Large intestine (tissue), 3 donors: ENCODE data around the gene TULP4. TPM values are rescaled to one million over a fixed set of nuclear protein-coding genes. Genes with fewer than 3 reads are reported as not detected.
A peak's percentile ranks its signal among the peaks of the same experiment; 100 is the strongest.
"Not testable (repeated sequence)": the region's sequence is repeated elsewhere in the genome, so short reads cannot be mapped to it uniquely, and the experiment has no call there.

Experiments
- DNase-seq, 2 donors: peaks; one replicate each; pipeline versions ENCODE4 v3.0.0 to v3.0.0-alpha.2; 2013
- H3K27ac ChIP-seq: one replicate; pipeline ENCODE4 v1.5.1; 2013; ENCODE audit warnings: low read length
- H3K27me3 ChIP-seq: 2 replicates; pipeline ENCODE4 v1.6.1; 2013; ENCODE audit warnings: low read length; ENCODE audit not compliant: control insufficient read depth, insufficient read depth
- H3K36me3 ChIP-seq: 2 replicates; pipeline ENCODE4 v1.6.1; 2013; ENCODE audit warnings: low read length; ENCODE audit not compliant: control insufficient read depth, insufficient read depth
- H3K4me1 ChIP-seq: one replicate; pipeline ENCODE4 v1.6.1; 2013; ENCODE audit warnings: low read length; ENCODE audit not compliant: control insufficient read depth, insufficient read depth
- H3K4me3 ChIP-seq: one replicate; pipeline ENCODE4 v1.5.1; 2013; ENCODE audit warnings: low read length
- H3K9me3 ChIP-seq: one replicate; pipeline ENCODE4 v1.6.1; 2013; ENCODE audit warnings: mild to moderate bottlenecking, low read depth, low read length, moderate library complexity; ENCODE audit not compliant: control insufficient read depth
- WGBS: methylation state at CpG from one replicate; pipeline ENCODE4 v1.1.5; 2013; ENCODE audit warnings: low lambda C conversion rate; ENCODE audit not compliant: insufficient coverage; 5-methylcytosine and 5-hydroxymethylcytosine counted together
- polyA plus RNA-seq: library from polyadenylated mRNA; unstranded; fragments of 120-200 nt; gene quantifications from one replicate; pipeline ENCODE4 v1.2.1, GENCODE V29; 2013

Gene TULP4
- polyA plus RNA-seq, 1 donor: 25.8 TPM

GRCh38 chr6:158324136-158324535 is 11.9 kb downstream of the TULP4 start:
- Histone ChIP-seq H3K4me3 (no peak overlapping the region), H3K27me3 (no peaks in the 10 kb centered on the region), H3K9me3 (no peaks in the 10 kb centered on the region), H3K27ac (peak overlapping the region; percentile 79), H3K4me1 (peaks cover 35% of the 10 kb centered on the region), H3K36me3 (peaks cover 3% of the 10 kb centered on the region)
- no peak for DNase-seq
- WGBS: no CpG with 5 or more reads among the region's 5 CpGs

- H3K36me3 ChIP-seq: no peaks in the 10 kb centered on the region
- 100% methylated on average over 1 of the region's 1 CpG for whole genome bisulfite sequencing
- no peak overlapping the region for H3K4me3 ChIP-seq
- H3K9me3 ChIP-seq: no peaks in the 10 kb centered on the region
- no peaks in the 10 kb centered on the region for H3K27me3 ChIP-seq
- no peak for DNase-seq
- peaks cover 24% of the 10 kb centered on the region for H3K4me1 ChIP-seq
- H3K27ac ChIP-seq: no peak overlapping the region
Measured at GRCh38 chr6:158327211-158327610, 14.9 kb downstream of the TULP4 start.

GRCh38 chr6:158328952-158329351 is 16.7 kb downstream of the TULP4 start:
- H3K4me1 ChIP-seq: peaks cover 12% of the 10 kb centered on the region
- DNase-seq: no peak
- H3K4me3 ChIP-seq: no peak overlapping the region
- H3K27me3 ChIP-seq: no peaks in the 10 kb centered on the region
- no peak overlapping the region for H3K27ac ChIP-seq
- WGBS: no CpG with 5 or more reads among the region's 1 CpG
- no peaks in the 10 kb centered on the region for H3K9me3 ChIP-seq
- H3K36me3 ChIP-seq: no peaks in the 10 kb centered on the region

- H3K4me1 ChIP-seq: peaks cover 6% of the 10 kb centered on the region
- no peak for DNase-seq
- H3K27ac ChIP-seq: no peak overlapping the region
- no peak overlapping the region for H3K4me3 ChIP-seq
- no peaks in the 10 kb centered on the region for H3K36me3 ChIP-seq
- H3K27me3 ChIP-seq: no peaks in the 10 kb centered on the region
- H3K9me3 ChIP-seq: no peaks in the 10 kb centered on the region
- WGBS: 100% methylated on average over 1 of the region's 1 CpG
Measured at GRCh38 chr6:158329531-158329930, 17.3 kb downstream of the TULP4 start.

GRCh38 chr6:158330016-158330415 is 17.8 kb downstream of the TULP4 start:
- Histone ChIP-seq H3K27me3 (no peaks in the 10 kb centered on the region), H3K36me3 (no peaks in the 10 kb centered on the region), H3K4me3 (no peak overlapping the region), H3K27ac (no peak overlapping the region), H3K4me1 (peaks cover 2% of the 10 kb centered on the region), H3K9me3 (no peaks in the 10 kb centered on the region)
- no peak for DNase-seq
- WGBS: 94% methylated on average over 2 of the region's 2 CpGs

- H3K9me3 ChIP-seq: no peaks in the 10 kb centered on the region
- H3K4me1 ChIP-seq: peaks cover 2% of the 10 kb centered on the region
- no peak for DNase-seq
- no peaks in the 10 kb centered on the region for H3K27me3 ChIP-seq
- WGBS: no CpG with 5 or more reads among the region's 2 CpGs
- no peak overlapping the region for H3K4me3 ChIP-seq
- H3K36me3 ChIP-seq: no peaks in the 10 kb centered on the region
- no peak overlapping the region for H3K27ac ChIP-seq
Measured at GRCh38 chr6:158332237-158332636, 20.0 kb downstream of the TULP4 start.

GRCh38 chr6:158333094-158333493 is 20.8 kb downstream of the TULP4 start:
- H3K4me3 ChIP-seq: no peak overlapping the region
- no peak for DNase-seq
- no CpG with 5 or more reads among the region's 4 CpGs for WGBS

GRCh38 chr6:158334534-158334933 is 22.3 kb downstream of the TULP4 start:
- H3K27me3 ChIP-seq: no peaks in the 10 kb centered on the region
- H3K9me3 ChIP-seq: no peaks in the 10 kb centered on the region
- no peak overlapping the region for H3K27ac ChIP-seq
- H3K4me1 ChIP-seq: no peaks in the 10 kb centered on the region
- no peak for DNase-seq
- H3K36me3 ChIP-seq: no peaks in the 10 kb centered on the region
- WGBS: no CpG with 5 or more reads among the region's 2 CpGs
- H3K4me3 ChIP-seq: no peak overlapping the region

More at GRCh38 chr6:158333094-158333493, 20.8 kb downstream of the TULP4 start:
- no peaks in the 10 kb centered on the region for H3K9me3 ChIP-seq
- peaks cover 2% of the 10 kb centered on the region for H3K4me1 ChIP-seq
- no peaks in the 10 kb centered on the region for H3K36me3 ChIP-seq
- H3K27ac ChIP-seq: no peak overlapping the region
- H3K27me3 ChIP-seq: no peaks in the 10 kb centered on the region

- Histone ChIP-seq H3K9me3 (peaks cover 2% of the 10 kb centered on the region), H3K27me3 (no peaks in the 10 kb centered on the region), H3K27ac (peak overlapping the region; percentile 62), H3K4me1 (no peaks in the 10 kb centered on the region), H3K4me3 (no peak overlapping the region), H3K36me3 (peaks cover 3% of the 10 kb centered on the region)
- no CpG with 5 or more reads among the region's 2 CpGs for WGBS
- no peak for DNase-seq
Measured at GRCh38 chr6:158337332-158337731, 25.1 kb downstream of the TULP4 start.

GRCh38 chr6:158338311-158339112 is 26.2 kb downstream of the TULP4 start:
- H3K9me3 ChIP-seq: peaks cover 2% of the 10 kb centered on the region
- no peak overlapping the region for H3K27ac ChIP-seq
- no peak overlapping the region for H3K4me3 ChIP-seq
- no peaks in the 10 kb centered on the region for H3K27me3 ChIP-seq
- WGBS: 100% methylated on average over 1 of the region's 5 CpGs
- H3K4me1 ChIP-seq: no peaks in the 10 kb centered on the region
- H3K36me3 ChIP-seq: peaks cover 3% of the 10 kb centered on the region
- no peak for DNase-seq

- H3K4me1 ChIP-seq, H3K27me3 ChIP-seq, H3K36me3 ChIP-seq, H3K4me3 ChIP-seq, H3K27ac ChIP-seq, DNase-seq, H3K9me3 ChIP-seq: not testable (repeated sequence)
- 100% methylated on average over 2 of the region's 10 CpGs for WGBS
Measured at GRCh38 chr6:158339197-158339596, 26.9 kb downstream of the TULP4 start.
